ENCODE measurements around the gene G0S2.

G0S2 gene

DNA sequence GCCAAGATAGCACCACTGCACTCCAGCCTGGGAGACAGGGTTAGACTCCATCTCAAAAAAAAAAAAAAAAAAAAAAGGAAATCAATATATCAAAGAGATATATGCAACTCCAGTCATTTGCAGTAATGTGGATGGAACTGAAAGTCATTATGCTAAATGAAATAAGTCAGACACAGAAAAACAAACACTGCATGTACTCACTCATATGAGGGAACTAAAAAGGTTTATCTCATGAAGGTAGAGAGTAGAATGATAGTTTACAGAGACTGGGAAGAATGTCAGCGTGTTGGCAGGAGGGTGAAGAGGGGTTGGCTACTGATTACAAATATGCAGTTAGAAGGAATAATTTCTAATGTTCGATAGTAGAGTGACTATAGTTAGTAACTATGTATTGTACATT, 42.6 kb downstream of the G0S2 start:
- no peak for DNase-seq (ENCODE audit: low read depth, low spot score)

DNA sequence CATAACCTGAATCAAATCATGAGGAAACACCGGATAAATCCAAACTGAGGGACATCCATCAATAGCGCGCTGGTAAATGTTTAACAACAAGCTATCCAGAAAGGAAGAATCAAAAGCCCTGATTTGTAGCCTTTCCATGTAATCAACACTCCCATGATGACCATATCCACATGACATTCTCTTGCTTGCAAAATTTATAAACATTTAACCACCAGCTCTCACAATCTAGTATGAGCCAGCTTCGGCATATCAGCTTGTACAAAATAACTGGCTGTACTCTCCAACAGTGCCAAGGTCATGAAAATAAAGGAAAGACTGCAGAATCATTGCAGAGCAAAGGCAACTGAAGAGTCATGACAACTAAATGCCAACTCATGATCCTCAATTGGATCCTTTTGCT, 45.1 kb downstream of the G0S2 start:
- no peak for DNase-seq (ENCODE audit: low read depth, low spot score)

DNA sequence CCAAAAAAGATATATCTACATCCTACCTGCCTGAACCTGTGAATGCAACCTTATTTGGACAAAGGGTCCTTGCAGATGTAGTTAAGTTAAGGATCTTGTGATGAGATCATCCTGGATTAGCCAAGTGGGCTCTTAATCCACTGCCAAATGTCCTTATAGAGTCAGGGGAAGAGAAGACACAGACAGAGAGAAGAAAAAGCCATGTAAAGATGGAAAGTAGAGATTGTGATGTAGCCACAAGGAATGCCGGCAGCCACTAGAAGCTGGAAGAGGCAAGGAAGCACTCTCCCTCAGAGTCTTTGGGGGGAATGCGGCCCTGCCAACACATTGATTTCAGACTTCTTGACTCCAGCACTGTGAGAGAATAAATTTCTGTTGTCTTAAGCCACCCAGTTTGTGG, 45.6 kb downstream of the G0S2 start:
- DNase-seq (ENCODE audit: low read depth, low spot score), result no peak

DNA sequence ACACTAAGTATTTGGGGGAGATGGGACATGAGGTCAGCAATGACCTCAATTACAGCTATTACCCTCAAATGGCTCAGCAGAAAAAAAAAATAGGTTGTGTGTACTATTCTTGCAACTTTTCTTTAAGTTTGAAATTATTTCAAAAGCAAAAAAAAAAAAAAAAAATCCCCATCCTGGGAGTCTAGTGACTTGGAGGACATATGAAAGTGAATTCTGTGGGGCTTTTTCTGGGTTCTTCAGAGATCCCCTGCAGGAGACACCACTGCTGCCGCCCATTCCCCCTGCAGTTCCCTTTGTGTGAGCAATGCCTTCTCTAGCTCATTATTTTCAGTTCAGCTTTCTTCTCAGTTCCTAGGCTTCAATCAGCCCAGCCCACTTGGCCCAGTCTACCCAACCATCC, 46.1 kb downstream of the G0S2 start:
- DNase-seq (ENCODE audit: low read depth, low spot score), result no peak

DNA sequence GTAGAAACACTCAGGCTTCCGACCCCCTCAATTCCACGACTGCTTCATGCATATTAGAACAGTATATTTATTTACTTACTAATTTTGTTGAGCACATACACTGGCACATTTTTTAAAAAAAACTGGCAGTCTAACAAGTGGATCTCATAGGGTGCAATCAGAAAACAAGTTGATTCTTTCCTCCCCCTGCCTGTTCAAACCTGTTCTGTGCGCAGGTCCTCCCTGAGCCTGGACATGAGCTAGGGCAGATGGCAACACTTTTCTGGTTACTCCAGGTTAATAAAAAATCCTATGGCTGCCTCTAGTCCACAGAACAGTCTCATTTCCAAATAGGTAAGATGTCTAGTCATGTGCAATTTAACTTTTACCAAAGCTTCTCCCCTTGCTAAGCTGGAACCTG, 48.1 kb downstream of the G0S2 start:
- no peak for DNase-seq (ENCODE audit: low read depth, low spot score)

DNA sequence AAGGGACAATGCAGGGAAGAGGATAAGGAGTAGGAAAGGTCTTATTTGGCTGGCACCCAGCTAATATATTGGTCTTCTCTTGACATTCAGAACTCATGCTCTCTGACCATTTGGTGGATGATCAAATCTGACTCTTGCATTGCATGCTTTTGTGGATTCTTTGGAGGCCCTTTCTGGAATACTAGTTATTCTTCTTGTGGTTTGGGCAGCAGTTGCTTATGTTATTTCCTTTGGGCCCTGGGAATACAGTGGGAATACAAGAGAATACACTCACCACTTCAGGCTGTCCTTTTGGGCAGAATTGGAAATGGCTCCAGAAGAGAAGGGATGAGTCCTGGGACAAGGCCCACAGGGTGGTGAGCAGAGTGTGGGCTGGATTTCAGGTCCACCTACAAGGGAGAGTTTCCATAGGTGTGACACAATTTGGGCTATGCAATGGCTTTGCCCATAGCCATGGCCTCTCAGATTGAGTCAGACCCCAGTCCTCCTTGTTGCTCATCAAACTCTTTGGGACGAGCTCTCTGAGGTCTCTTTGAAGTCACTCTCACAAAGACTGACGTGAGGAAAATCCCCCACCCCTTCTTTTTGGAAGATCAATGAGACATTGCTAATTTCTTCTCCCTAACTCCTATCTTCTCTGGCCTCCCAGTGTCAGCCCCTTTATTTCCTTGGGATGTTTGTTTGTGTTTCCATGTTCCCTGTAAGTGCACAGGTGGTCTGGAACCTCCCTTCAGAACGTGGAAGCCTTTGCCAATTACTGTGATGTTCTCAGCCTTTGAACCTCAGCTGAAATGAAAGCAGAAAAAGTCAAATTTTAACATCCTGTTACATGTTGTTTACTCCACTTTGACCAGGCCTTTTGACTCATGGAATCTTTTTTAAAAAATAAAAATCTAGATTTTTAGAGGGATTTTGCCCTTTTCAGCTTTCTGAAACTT, 48.8 kb downstream of the G0S2 start:
- no peak for DNase-seq (ENCODE audit: low read depth, low spot score)
